H1 (cell line): ENCODE data around the gene RTF1.

Source experiments
- ATF3 ChIP-seq: IDR thresholded peaks from 2 replicates; pipeline ENCODE4 v1.6.1; 2011; ENCODE audit warnings: low read depth, mild to moderate bottlenecking, low read length; ENCODE audit not compliant: insufficient read depth
- CEBPB ChIP-seq: IDR thresholded peaks from 2 replicates; pipeline ENCODE4 v1.6.1; 2012; ENCODE audit warnings: low read depth, low read length
- CTCF ChIP-seq, 3 experiments: IDR thresholded peaks; 1 replicate in 2 of 3; 2 replicates in 1 of 3; pipeline versions ENCODE4 v1.5.1 to v1.6.1; 2011; ENCODE audit warnings: low read length in 3 of 3, mild to moderate bottlenecking in 3 of 3, inconsistent platforms in 2 of 3, low read depth in 1 of 3, moderate library complexity in 1 of 3; ENCODE audit not compliant: insufficient read depth in 1 of 3; ENCODE audit errors: control extremely low read depth in 1 of 3
- HDAC2 ChIP-seq, 2 experiments: fragments of 300-600 bp in 1 of 2; sonication (generic) in 1 of 2; IDR thresholded peaks; 2 replicates each; pipeline ENCODE4 v1.6.1; 2011 to 2012; ENCODE audit warnings: low read depth in 2 of 2, low read length in 2 of 2, mild to moderate bottlenecking in 2 of 2, moderate library complexity in 2 of 2, borderline replicate concordance in 1 of 2, inconsistent platforms in 1 of 2
- NANOG ChIP-seq: IDR thresholded peaks from 2 replicates; pipeline ENCODE4 v1.6.1; 2011; ENCODE audit warnings: low read length, low read depth, mild to moderate bottlenecking, inconsistent platforms; ENCODE audit not compliant: insufficient read depth, poor library complexity, severe bottlenecking
- POLR2A ChIP-seq, 2 experiments: IDR thresholded peaks; 1 replicate in 1 of 2; 2 replicates in 1 of 2; pipeline ENCODE4 v1.6.1; 2011; ENCODE audit warnings: low read depth in 2 of 2, low read length in 2 of 2, mild to moderate bottlenecking in 2 of 2; ENCODE audit errors: control extremely low read depth in 1 of 2
- POU5F1 ChIP-seq: IDR thresholded peaks from 2 replicates; pipeline ENCODE4 v1.6.1; 2011; ENCODE audit warnings: low read depth, mild to moderate bottlenecking, low read length, moderate library complexity
- RNF2 ChIP-seq: fragments of 200-900, 300-1000 bp; sonication (generic); IDR thresholded peaks from 2 replicates; pipeline ENCODE4 v1.7.1; 2016; ENCODE audit warnings: borderline replicate concordance, low read depth, mild to moderate bottlenecking, antibody characterized with exemption, low read length; ENCODE audit not compliant: poor library complexity, severe bottlenecking; ENCODE audit errors: missing control alignments
- SIX5 ChIP-seq: IDR thresholded peaks from 2 replicates; pipeline ENCODE4 v1.6.1; 2011; ENCODE audit warnings: mild to moderate bottlenecking, low read depth, low read length

- TF ChIP-seq CTCF (IDR thresholded peaks at IDR 0.05; ENCODE audit: control extremely low read depth in 1 of 3, insufficient read depth in 1 of 3, low read depth in 1 of 3, low read length in 3 of 3), result no peak
- no peak for TF ChIP-seq POLR2A (IDR thresholded peaks at IDR 0.05; ENCODE audit: control extremely low read depth in 1 of 2, low read depth in 2 of 2, low read length in 2 of 2)
- TF ChIP-seq ATF3, result no peak
- TF ChIP-seq CEBPB, result no peak
- TF ChIP-seq SIX5, result no peak
- no peak for TF ChIP-seq RNF2
- no peak for TF ChIP-seq POU5F1
- no peak for TF ChIP-seq NANOG
- TF ChIP-seq HDAC2 (IDR thresholded peaks at IDR 0.05; ENCODE audit: borderline replicate concordance in 1 of 2, low read depth in 2 of 2, low read length in 2 of 2), result no peak
These were observed 20.6 kb downstream of the RTF1 start for GRCh38 chr15:41437448-41437847.
